GM12873 (cell line): ENCODE results near the gene TOP2B.

Experiments
- TF ChIP-seq, protein P1 (sequence below): IDR thresholded peaks from 2 replicates; pipeline ENCODE4 v1.5.1; 2012; ENCODE audit warnings: low read depth, mild to moderate bottlenecking, moderate library complexity, low read length, control low read depth; ENCODE audit not compliant: insufficient read depth; ENCODE audit errors: missing control alignments

The TOP2B gene

DNA sequence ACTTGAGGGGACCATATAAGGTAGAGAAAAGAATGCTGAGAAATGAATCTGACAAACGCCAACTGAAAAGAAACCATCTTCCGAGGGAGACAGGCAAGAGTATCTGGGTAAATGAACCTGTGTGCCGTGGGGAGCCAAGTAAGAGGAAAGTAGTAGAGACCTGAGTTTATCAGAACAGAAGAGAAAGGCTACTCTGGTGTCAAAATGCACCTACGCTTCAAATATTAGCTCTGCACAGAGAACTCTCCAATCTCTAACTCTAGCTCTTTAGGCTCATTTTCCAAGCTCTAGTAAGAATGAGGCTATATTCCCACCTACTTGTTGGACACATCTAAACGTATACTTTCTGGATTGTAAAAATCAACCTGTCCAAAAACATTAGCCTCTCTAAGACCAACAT, 53.5 kb downstream of the TOP2B start:
- TF ChIP-seq, protein P1, sequence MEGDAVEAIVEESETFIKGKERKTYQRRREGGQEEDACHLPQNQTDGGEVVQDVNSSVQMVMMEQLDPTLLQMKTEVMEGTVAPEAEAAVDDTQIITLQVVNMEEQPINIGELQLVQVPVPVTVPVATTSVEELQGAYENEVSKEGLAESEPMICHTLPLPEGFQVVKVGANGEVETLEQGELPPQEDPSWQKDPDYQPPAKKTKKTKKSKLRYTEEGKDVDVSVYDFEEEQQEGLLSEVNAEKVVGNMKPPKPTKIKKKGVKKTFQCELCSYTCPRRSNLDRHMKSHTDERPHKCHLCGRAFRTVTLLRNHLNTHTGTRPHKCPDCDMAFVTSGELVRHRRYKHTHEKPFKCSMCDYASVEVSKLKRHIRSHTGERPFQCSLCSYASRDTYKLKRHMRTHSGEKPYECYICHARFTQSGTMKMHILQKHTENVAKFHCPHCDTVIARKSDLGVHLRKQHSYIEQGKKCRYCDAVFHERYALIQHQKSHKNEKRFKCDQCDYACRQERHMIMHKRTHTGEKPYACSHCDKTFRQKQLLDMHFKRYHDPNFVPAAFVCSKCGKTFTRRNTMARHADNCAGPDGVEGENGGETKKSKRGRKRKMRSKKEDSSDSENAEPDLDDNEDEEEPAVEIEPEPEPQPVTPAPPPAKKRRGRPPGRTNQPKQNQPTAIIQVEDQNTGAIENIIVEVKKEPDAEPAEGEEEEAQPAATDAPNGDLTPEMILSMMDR = no peak

DNA sequence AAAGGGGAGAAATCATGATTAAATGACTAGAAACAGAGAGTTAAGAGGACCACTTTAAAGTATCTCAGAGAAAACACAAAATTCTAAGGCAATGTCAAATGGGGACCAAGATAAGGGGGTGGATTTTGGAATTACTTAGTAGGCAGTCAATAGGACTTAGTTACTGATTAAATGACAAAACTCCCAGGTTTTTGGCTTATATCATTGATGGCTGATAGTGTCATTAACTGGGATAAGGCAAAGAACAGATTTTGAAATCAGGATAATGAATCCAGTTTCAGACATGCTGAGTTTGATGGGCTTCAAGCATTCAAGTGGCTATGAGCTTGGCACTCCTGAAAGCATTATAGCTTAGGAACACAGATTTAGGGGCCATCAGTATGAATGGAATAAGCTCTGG, 53.9 kb downstream of the TOP2B start:
- TF ChIP-seq, protein P1 = no peak

DNA sequence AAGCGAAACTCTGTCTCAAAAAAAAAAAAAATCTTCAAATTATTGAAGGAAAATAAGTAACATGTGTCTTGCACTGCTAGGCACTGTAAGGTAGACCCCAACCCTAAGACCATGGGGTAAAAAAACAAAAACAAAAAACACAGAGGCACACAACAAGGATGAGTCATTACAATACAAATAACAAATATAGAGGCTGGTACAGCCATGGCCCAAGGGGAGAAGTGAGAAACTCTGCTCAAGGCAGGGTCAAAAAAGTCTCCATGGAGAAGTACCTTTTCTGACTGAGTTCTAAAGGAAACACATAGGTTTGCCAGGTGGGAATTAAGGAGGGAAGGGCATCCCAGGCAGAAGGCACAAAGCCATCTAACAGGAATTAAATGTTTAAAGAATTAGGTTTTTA, 54.5 kb downstream of the TOP2B start:
- TF ChIP-seq, protein P1 = no peak

DNA sequence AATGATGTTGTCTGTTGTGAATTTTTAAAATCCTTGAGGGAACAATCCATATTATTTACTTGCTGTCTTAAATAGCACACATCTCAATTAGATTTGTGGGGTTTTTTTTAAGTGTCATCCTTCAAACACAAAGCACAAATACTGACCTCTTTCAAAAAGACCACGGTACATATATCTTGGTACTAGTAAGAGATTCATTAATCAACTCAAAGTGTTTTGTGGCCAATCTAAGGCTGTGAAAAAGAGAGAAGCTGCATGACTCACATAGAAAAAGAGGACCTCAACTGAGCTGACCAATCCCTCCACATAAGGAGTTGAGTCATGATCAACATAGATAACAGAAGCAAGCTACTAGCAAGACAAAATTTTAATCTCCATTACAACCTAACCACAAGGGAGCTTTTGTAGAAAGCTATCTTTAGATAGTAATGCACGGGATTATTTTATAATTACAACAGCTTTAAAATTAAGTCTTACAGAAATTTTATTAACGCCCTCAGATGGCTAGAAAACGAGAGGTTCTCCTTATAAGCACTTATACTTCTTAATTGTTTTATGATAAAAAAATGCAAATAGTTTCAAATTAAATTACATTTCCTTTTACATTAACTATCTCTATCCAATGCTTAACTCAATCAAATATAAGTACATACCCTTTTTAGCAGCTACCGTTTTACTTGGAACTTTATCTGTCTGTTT, 60.5 kb downstream of the TOP2B start:
- TF ChIP-seq, protein P1 = no peak

DNA sequence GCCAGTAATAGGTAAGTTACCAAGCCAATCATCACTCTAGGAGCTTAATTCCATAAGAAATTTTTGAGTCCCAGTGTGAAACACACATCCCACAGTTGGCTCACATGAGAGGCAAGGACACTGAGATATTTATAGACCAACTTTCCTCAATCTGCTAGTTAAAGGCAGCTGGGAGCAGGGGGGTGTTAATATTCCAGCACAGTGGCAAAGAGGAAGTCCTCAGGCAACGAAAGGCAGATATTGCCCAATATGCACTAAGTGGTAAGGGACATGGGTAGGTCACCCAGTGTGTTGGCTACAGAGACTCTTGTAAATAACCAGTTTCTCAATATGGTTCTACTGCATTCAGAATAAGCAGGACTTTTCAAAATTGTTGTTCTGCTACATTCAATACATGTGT, 61.0 kb downstream of the TOP2B start:
- TF ChIP-seq, protein P1 = no peak

DNA sequence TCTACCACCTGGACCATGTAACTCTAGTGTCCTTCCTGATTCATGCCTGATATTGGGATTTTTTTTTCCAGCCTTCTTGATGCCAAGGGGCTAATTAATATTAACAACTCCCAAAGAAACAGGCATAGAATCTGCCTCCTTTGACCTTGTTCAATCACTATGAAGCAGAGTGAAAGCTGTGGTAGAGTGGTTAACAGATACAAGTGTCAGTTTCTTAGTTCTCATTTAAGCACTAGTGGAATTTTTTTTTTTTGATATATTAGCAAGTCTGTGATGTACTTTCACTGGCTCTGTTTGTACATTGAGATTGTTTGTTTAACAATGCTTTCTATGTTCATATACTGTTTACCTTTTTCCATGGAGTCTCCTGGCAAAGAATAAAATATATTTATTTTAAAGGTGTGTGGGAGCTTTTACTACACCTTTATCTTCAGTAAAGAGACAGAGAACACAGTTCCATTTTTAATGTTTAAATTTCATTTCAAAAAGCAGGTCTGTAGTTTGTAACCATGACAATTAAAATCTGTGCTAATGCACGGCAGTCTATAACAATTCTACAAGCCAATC, 67.1 kb downstream of the TOP2B start:
- TF ChIP-seq, protein P1 = no peak

DNA sequence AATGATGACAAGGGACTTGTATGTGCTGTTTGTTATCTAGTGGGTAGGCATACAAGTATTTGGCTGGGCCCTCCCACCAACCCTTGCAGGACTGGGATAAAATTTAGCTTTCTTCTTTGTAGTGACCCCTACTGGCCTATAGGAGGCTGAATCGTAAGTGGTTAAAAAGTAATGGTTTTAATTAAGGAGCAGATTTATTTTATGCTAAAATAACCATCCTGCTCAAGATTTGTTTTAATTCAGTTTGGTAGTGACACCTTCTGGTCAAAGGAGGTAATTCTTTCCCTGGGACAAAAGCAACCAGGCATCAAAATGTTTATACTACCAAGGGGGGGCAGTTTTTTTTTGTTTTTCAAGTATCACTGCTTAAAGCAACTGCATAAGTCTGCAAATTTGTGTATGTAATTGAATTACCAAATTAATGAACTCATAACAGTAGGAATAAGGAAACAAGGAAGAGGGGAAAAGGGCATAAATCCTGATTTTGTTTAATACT, 70.7 kb downstream of the TOP2B start:
- TF ChIP-seq, protein P1 = peak; percentile 59
